ENCODE results near the gene KAZN. TPM values are rescaled to one million over a fixed set of nuclear protein-coding genes. Genes with fewer than 3 reads are reported as not detected.

The KAZN gene
- total RNA-seq, 1 donor from 2014 or later, result 9.4 TPM

- peak; percentile 45 for DNase-seq (ENCODE audit: low spot score)
These were observed 555.5 kb downstream of the KAZN start for GRCh38 chr1:15153842-15154479.

- DNase-seq (ENCODE audit: low spot score), result peak; percentile 22
These were observed 556.1 kb downstream of the KAZN start for GRCh38 chr1:15154480-15155036.

- DNase-seq (ENCODE audit: low spot score), result no peak
These were observed 556.7 kb downstream of the KAZN start for GRCh38 chr1:15155191-15155590.

GRCh38 chr1:15155888-15156741 lies 557.6 kb downstream of the KAZN start:
- peak; percentile 78 for DNase-seq (ENCODE audit: low spot score)

GRCh38 chr1:15156807-15157380 lies 558.4 kb downstream of the KAZN start:
- no peak for DNase-seq (ENCODE audit: low spot score)

GRCh38 chr1:15157524-15158399 lies 559.3 kb downstream of the KAZN start:
- DNase-seq (ENCODE audit: low spot score), result no peak

GRCh38 chr1:15158506-15159165 lies 560.2 kb downstream of the KAZN start:
- peak; percentile 34 for DNase-seq (ENCODE audit: low spot score)

- DNase-seq (ENCODE audit: low spot score), result no peak
These were observed 560.7 kb downstream of the KAZN start for GRCh38 chr1:15159166-15159555.

- no peak for DNase-seq (ENCODE audit: low spot score)
These were observed 562.1 kb downstream of the KAZN start for GRCh38 chr1:15160626-15161025.

GRCh38 chr1:15167386-15167785 lies 568.9 kb downstream of the KAZN start:
- DNase-seq (ENCODE audit: low spot score), result no peak
